Measurements from ENCODE around the gene ZBTB25.

ZBTB25 gene

GRCh38 chr14:64442300-64442988, 61.2 kb downstream of the ZBTB25 start:
- no peak overlapping the region for H3K27ac ChIP-seq (ENCODE audit: low read depth, low read length)
- H3K36me3 ChIP-seq (ENCODE audit: control insufficient read depth in 1 of 2, insufficient read depth in 2 of 2, low read length in 2 of 2): peaks cover 12 to 48% of the 10 kb centered on the region in 2 donors
- no peaks in the 10 kb centered on the region for H3K9me3 ChIP-seq (ENCODE audit: control insufficient read depth in 1 of 2, low read length in 2 of 2)
- no peaks in the 10 kb centered on the region for H3K27me3 ChIP-seq (ENCODE audit: control insufficient read depth in 1 of 2, insufficient read depth in 2 of 2, low read length in 2 of 2)
- H3K9ac ChIP-seq (ENCODE audit: low read depth in 1 of 2, low read length in 2 of 2): no peak overlapping the region
- H3K4me3 ChIP-seq (ENCODE audit: low read depth in 1 of 2, low read length in 2 of 2): no peak overlapping the region
- H3K4me1 ChIP-seq (ENCODE audit: control insufficient read depth in 1 of 2, insufficient read depth in 2 of 2, low read length in 2 of 2): peaks cover 3 to 7% of the 10 kb centered on the region in 2 donors

- no peak overlapping the region for H3K9ac ChIP-seq (ENCODE audit: low read depth in 1 of 2, low read length in 2 of 2)
- no peaks in the 10 kb centered on the region for H3K27me3 ChIP-seq (ENCODE audit: control insufficient read depth in 1 of 2, insufficient read depth in 2 of 2, low read length in 2 of 2)
- no peak overlapping the region for H3K4me3 ChIP-seq (ENCODE audit: low read depth in 1 of 2, low read length in 2 of 2)
- H3K36me3 ChIP-seq (ENCODE audit: control insufficient read depth in 1 of 2, insufficient read depth in 2 of 2, low read length in 2 of 2): peaks cover 16 to 60% of the 10 kb centered on the region in 2 donors
- H3K27ac ChIP-seq (ENCODE audit: low read depth, low read length): no peak overlapping the region
- no peaks in the 10 kb centered on the region for H3K9me3 ChIP-seq (ENCODE audit: control insufficient read depth in 1 of 2, low read length in 2 of 2)
- H3K4me1 ChIP-seq (ENCODE audit: control insufficient read depth in 1 of 2, insufficient read depth in 2 of 2, low read length in 2 of 2): peaks cover 6 to 7% of the 10 kb centered on the region in 2 donors
Observed at GRCh38 chr14:64440494-64440893, 63.1 kb downstream of the ZBTB25 start.

GRCh38 chr14:64439141-64439540, 64.5 kb downstream of the ZBTB25 start:
- Histone ChIP-seq H3K4me3 (ENCODE audit: low read depth in 1 of 2, low read length in 2 of 2) (no peak overlapping the region), H3K27ac (ENCODE audit: low read depth, low read length) (no peak overlapping the region), H3K27me3 (ENCODE audit: control insufficient read depth in 1 of 2, insufficient read depth in 2 of 2, low read length in 2 of 2) (no peaks in the 10 kb centered on the region), H3K36me3 (ENCODE audit: control insufficient read depth in 1 of 2, insufficient read depth in 2 of 2, low read length in 2 of 2) (peaks cover 18 to 62% of the 10 kb centered on the region in 2 donors), H3K9me3 (ENCODE audit: control insufficient read depth in 1 of 2, low read length in 2 of 2) (no peaks in the 10 kb centered on the region), H3K9ac (ENCODE audit: low read depth in 1 of 2, low read length in 2 of 2) (no peak overlapping the region), H3K4me1 (ENCODE audit: control insufficient read depth in 1 of 2, insufficient read depth in 2 of 2, low read length in 2 of 2) (peaks cover 6 to 7% of the 10 kb centered on the region in 2 donors)

- no peaks in the 10 kb centered on the region for H3K27me3 ChIP-seq (ENCODE audit: control insufficient read depth in 1 of 2, insufficient read depth in 2 of 2, low read length in 2 of 2)
- H3K9ac ChIP-seq (ENCODE audit: low read depth in 1 of 2, low read length in 2 of 2): no peak overlapping the region
- H3K27ac ChIP-seq (ENCODE audit: low read depth, low read length): no peak overlapping the region
- H3K36me3 ChIP-seq (ENCODE audit: control insufficient read depth in 1 of 2, insufficient read depth in 2 of 2, low read length in 2 of 2): peaks cover 11 to 58% of the 10 kb centered on the region in 2 donors
- peaks cover 6 to 7% of the 10 kb centered on the region in 2 donors for H3K4me1 ChIP-seq (ENCODE audit: control insufficient read depth in 1 of 2, insufficient read depth in 2 of 2, low read length in 2 of 2)
- H3K4me3 ChIP-seq (ENCODE audit: low read depth in 1 of 2, low read length in 2 of 2): peak overlapping the region in 1 of 2 donors; percentile 9
- H3K9me3 ChIP-seq (ENCODE audit: control insufficient read depth in 1 of 2, low read length in 2 of 2): no peaks in the 10 kb centered on the region
Observed at GRCh38 chr14:64438181-64438841, 65.3 kb downstream of the ZBTB25 start.

- H3K27me3 ChIP-seq (ENCODE audit: control insufficient read depth in 1 of 2, insufficient read depth in 2 of 2, low read length in 2 of 2): no peaks in the 10 kb centered on the region
- no peak overlapping the region for H3K4me3 ChIP-seq (ENCODE audit: low read depth in 1 of 2, low read length in 2 of 2)
- peaks cover 17 to 44% of the 10 kb centered on the region in 2 donors for H3K36me3 ChIP-seq (ENCODE audit: control insufficient read depth in 1 of 2, insufficient read depth in 2 of 2, low read length in 2 of 2)
- no peak overlapping the region for H3K27ac ChIP-seq (ENCODE audit: low read depth, low read length)
- H3K9ac ChIP-seq (ENCODE audit: low read depth in 1 of 2, low read length in 2 of 2): no peak overlapping the region
- H3K9me3 ChIP-seq (ENCODE audit: control insufficient read depth in 1 of 2, low read length in 2 of 2): no peaks in the 10 kb centered on the region
- peaks cover 6 to 7% of the 10 kb centered on the region in 2 donors for H3K4me1 ChIP-seq (ENCODE audit: control insufficient read depth in 1 of 2, insufficient read depth in 2 of 2, low read length in 2 of 2)
Observed at GRCh38 chr14:64434528-64434927, 69.1 kb downstream of the ZBTB25 start.

GRCh38 chr14:64423987-64424386, 79.7 kb downstream of the ZBTB25 start:
- no peaks in the 10 kb centered on the region for H3K9me3 ChIP-seq (ENCODE audit: control insufficient read depth in 1 of 2, low read length in 2 of 2)
- H3K4me3 ChIP-seq (ENCODE audit: low read depth in 1 of 2, low read length in 2 of 2): no peak overlapping the region
- no peak overlapping the region for H3K9ac ChIP-seq (ENCODE audit: low read depth in 1 of 2, low read length in 2 of 2)
- H3K27me3 ChIP-seq (ENCODE audit: control insufficient read depth in 1 of 2, insufficient read depth in 2 of 2, low read length in 2 of 2): no peaks in the 10 kb centered on the region
- H3K4me1 ChIP-seq (ENCODE audit: control insufficient read depth in 1 of 2, insufficient read depth in 2 of 2, low read length in 2 of 2): no peaks in the 10 kb centered on the region
- H3K36me3 ChIP-seq (ENCODE audit: control insufficient read depth in 1 of 2, insufficient read depth in 2 of 2, low read length in 2 of 2): peaks cover 24 to 73% of the 10 kb centered on the region in 2 donors
- no peak overlapping the region for H3K27ac ChIP-seq (ENCODE audit: low read depth, low read length)

- Histone ChIP-seq H3K4me3 (ENCODE audit: low read depth in 1 of 2, low read length in 2 of 2) (no peak overlapping the region), H3K27me3 (ENCODE audit: control insufficient read depth in 1 of 2, insufficient read depth in 2 of 2, low read length in 2 of 2) (no peaks in the 10 kb centered on the region), H3K9ac (ENCODE audit: low read depth in 1 of 2, low read length in 2 of 2) (no peak overlapping the region), H3K4me1 (ENCODE audit: control insufficient read depth in 1 of 2, insufficient read depth in 2 of 2, low read length in 2 of 2) (no peaks in the 10 kb centered on the region), H3K27ac (ENCODE audit: low read depth, low read length) (no peak overlapping the region), H3K9me3 (ENCODE audit: control insufficient read depth in 1 of 2, low read length in 2 of 2) (no peaks in the 10 kb centered on the region), H3K36me3 (ENCODE audit: control insufficient read depth in 1 of 2, insufficient read depth in 2 of 2, low read length in 2 of 2) (peaks cover 24 to 74% of the 10 kb centered on the region in 2 donors)
Observed at GRCh38 chr14:64422756-64423155, 80.9 kb downstream of the ZBTB25 start.

GRCh38 chr14:64422005-64422404, 81.6 kb downstream of the ZBTB25 start:
- H3K27ac ChIP-seq (ENCODE audit: low read depth, low read length): no peak overlapping the region
- no peaks in the 10 kb centered on the region for H3K9me3 ChIP-seq (ENCODE audit: control insufficient read depth in 1 of 2, low read length in 2 of 2)
- no peaks in the 10 kb centered on the region for H3K4me1 ChIP-seq (ENCODE audit: control insufficient read depth in 1 of 2, insufficient read depth in 2 of 2, low read length in 2 of 2)
- H3K27me3 ChIP-seq (ENCODE audit: control insufficient read depth in 1 of 2, insufficient read depth in 2 of 2, low read length in 2 of 2): no peaks in the 10 kb centered on the region
- no peak overlapping the region for H3K9ac ChIP-seq (ENCODE audit: low read depth in 1 of 2, low read length in 2 of 2)
- no peak overlapping the region for H3K4me3 ChIP-seq (ENCODE audit: low read depth in 1 of 2, low read length in 2 of 2)
- peaks cover 21 to 72% of the 10 kb centered on the region in 2 donors for H3K36me3 ChIP-seq (ENCODE audit: control insufficient read depth in 1 of 2, insufficient read depth in 2 of 2, low read length in 2 of 2)

GRCh38 chr14:64421166-64421565, 82.5 kb downstream of the ZBTB25 start:
- no peak overlapping the region for H3K9ac ChIP-seq (ENCODE audit: low read depth in 1 of 2, low read length in 2 of 2)
- no peak overlapping the region for H3K27ac ChIP-seq (ENCODE audit: low read depth, low read length)
- peaks cover 19 to 72% of the 10 kb centered on the region in 2 donors for H3K36me3 ChIP-seq (ENCODE audit: control insufficient read depth in 1 of 2, insufficient read depth in 2 of 2, low read length in 2 of 2)
- no peak overlapping the region for H3K4me3 ChIP-seq (ENCODE audit: low read depth in 1 of 2, low read length in 2 of 2)
- no peaks in the 10 kb centered on the region for H3K27me3 ChIP-seq (ENCODE audit: control insufficient read depth in 1 of 2, insufficient read depth in 2 of 2, low read length in 2 of 2)
- H3K9me3 ChIP-seq (ENCODE audit: control insufficient read depth in 1 of 2, low read length in 2 of 2): no peaks in the 10 kb centered on the region
- no peaks in the 10 kb centered on the region for H3K4me1 ChIP-seq (ENCODE audit: control insufficient read depth in 1 of 2, insufficient read depth in 2 of 2, low read length in 2 of 2)

- Histone ChIP-seq H3K4me3 (ENCODE audit: low read depth in 1 of 2, low read length in 2 of 2) (no peak overlapping the region), H3K27ac (ENCODE audit: low read depth, low read length) (no peak overlapping the region), H3K36me3 (ENCODE audit: control insufficient read depth in 1 of 2, insufficient read depth in 2 of 2, low read length in 2 of 2) (peaks cover 17 to 68% of the 10 kb centered on the region in 2 donors), H3K27me3 (ENCODE audit: control insufficient read depth in 1 of 2, insufficient read depth in 2 of 2, low read length in 2 of 2) (no peaks in the 10 kb centered on the region), H3K4me1 (ENCODE audit: control insufficient read depth in 1 of 2, insufficient read depth in 2 of 2, low read length in 2 of 2) (no peaks in the 10 kb centered on the region), H3K9ac (ENCODE audit: low read depth in 1 of 2, low read length in 2 of 2) (no peak overlapping the region), H3K9me3 (ENCODE audit: control insufficient read depth in 1 of 2, low read length in 2 of 2) (no peaks in the 10 kb centered on the region)
Observed at GRCh38 chr14:64419003-64419402, 84.6 kb downstream of the ZBTB25 start.
